ENCODE results near the gene AZIN2.

Gene AZIN2

GRCh38 chr1:33165209-33165608 is 84.3 kb downstream of the AZIN2 start:
- FAIRE-seq: no peak
- TF ChIP-seq TAF1 (IDR thresholded peaks at IDR 0.05; ENCODE audit: borderline replicate concordance, low read depth, low read length) (no peak), POLR2A (IDR thresholded peaks at IDR 0.05; ENCODE audit: low read depth, low read length) (no peak), POLR2AphosphoS5 (IDR thresholded peaks at IDR 0.05; ENCODE audit: low read depth, low read length) (no peak)
- DNase-seq (ENCODE audit: insufficient read length): no peak

- FAIRE-seq: no peak
- DNase-seq (ENCODE audit: insufficient read length): no peak
These were observed 84.9 kb downstream of the AZIN2 start for GRCh38 chr1:33165809-33166208.

GRCh38 chr1:33167650-33168447 is 86.9 kb downstream of the AZIN2 start:
- TF ChIP-seq POLR2AphosphoS5 (IDR thresholded peaks at IDR 0.05; ENCODE audit: low read depth, low read length) (no peak), TAF1 (IDR thresholded peaks at IDR 0.05; ENCODE audit: borderline replicate concordance, low read depth, low read length) (no peak), POLR2A (IDR thresholded peaks at IDR 0.05; ENCODE audit: low read depth, low read length) (no peak)
- FAIRE-seq: no peak

More at GRCh38 chr1:33165809-33166208, 84.9 kb downstream of the AZIN2 start:
- no peak for TF ChIP-seq POLR2A (IDR thresholded peaks at IDR 0.05; ENCODE audit: low read depth, low read length)
- no peak for TF ChIP-seq TAF1 (IDR thresholded peaks at IDR 0.05; ENCODE audit: borderline replicate concordance, low read depth, low read length)
- TF ChIP-seq POLR2AphosphoS5 (IDR thresholded peaks at IDR 0.05; ENCODE audit: low read depth, low read length): no peak

GRCh38 chr1:33168556-33169289 is 87.8 kb downstream of the AZIN2 start:
- FAIRE-seq: no peak
- no peak for DNase-seq (ENCODE audit: insufficient read length)
- TF ChIP-seq TAF1 (IDR thresholded peaks at IDR 0.05; ENCODE audit: borderline replicate concordance, low read depth, low read length): no peak
- TF ChIP-seq POLR2A (IDR thresholded peaks at IDR 0.05; ENCODE audit: low read depth, low read length): no peak
- no peak for TF ChIP-seq POLR2AphosphoS5 (IDR thresholded peaks at IDR 0.05; ENCODE audit: low read depth, low read length)

More at GRCh38 chr1:33167650-33168447, 86.9 kb downstream of the AZIN2 start:
- DNase-seq (ENCODE audit: insufficient read length): no peak

GRCh38 chr1:33169290-33170055 is 88.5 kb downstream of the AZIN2 start:
- FAIRE-seq (no peak), DNase-seq (ENCODE audit: insufficient read length) (no peak)
- TF ChIP-seq TAF1 (IDR thresholded peaks at IDR 0.05; ENCODE audit: borderline replicate concordance, low read depth, low read length) (no peak), POLR2AphosphoS5 (IDR thresholded peaks at IDR 0.05; ENCODE audit: low read depth, low read length) (no peak)
